IMR-90 (cell line): ENCODE data around the gene TULP4. TPM values are rescaled to one million over a fixed set of nuclear protein-coding genes. Genes with fewer than 3 reads are reported as not detected.

ENCODE experiments used
- ATAC-seq: fragments of 200-7000 bp; cut with Tn5 transposase; 2 replicates; pipeline ENCODE4 v1.9.1; 2020; ENCODE audit warnings: low read depth, mild to moderate bottlenecking, moderate library complexity
- BruUV-seq: library from RNA; stranded (reverse); fragments of 400-500 nt; replicated peaks from 2 replicates; lab custom pipeline; 2021; lab: Mats Ljungman, UMichigan
- CTCF ChIA-PET: fragments of 300-600 bp; formaldehyde crosslinking; extraction: SDS; loops from one replicate; lab custom pipeline; 2021; ENCODE audit warnings: antibody characterized with exemption; lab: Yijun Ruan, JAX
- POLR2A ChIA-PET: fragments of 300-600 bp; sonication (Branson Sonifier 250); formaldehyde crosslinking; loops from one replicate; lab custom pipeline; 2022; ENCODE audit warnings: antibody characterized with exemption; ENCODE audit not compliant: unreplicated experiment; lab: Charles Lee
- DNase-seq: peaks from one replicate; pipeline ENCODE4 v3.0.0; 2013
- H2AFZ ChIP-seq: replicated peaks from 2 replicates; pipeline ENCODE3; 2013; ENCODE audit warnings: low read length, mild to moderate bottlenecking; ENCODE audit not compliant: poor library complexity
- H2AK5ac ChIP-seq: 2 replicates; pipeline ENCODE4 v1.6.1; 2013; ENCODE audit warnings: low read depth, low read length, inconsistent platforms
- H2AK9ac ChIP-seq: replicated peaks from 2 replicates; pipeline ENCODE3; 2013; ENCODE audit warnings: mild to moderate bottlenecking, low read depth, low read length, moderate library complexity; ENCODE audit not compliant: poor library complexity
- H2BK120ac ChIP-seq: 2 replicates; pipeline ENCODE4 v1.6.1; 2013; ENCODE audit warnings: low read depth, low read length, inconsistent platforms
- H2BK15ac ChIP-seq: 3 replicates; pipeline ENCODE4 v1.6.1; 2013; ENCODE audit warnings: low read depth, low read length, inconsistent platforms
- H2BK20ac ChIP-seq: 2 replicates; pipeline ENCODE4 v1.6.1; 2013; ENCODE audit warnings: low read depth, mild to moderate bottlenecking, inconsistent platforms, low read length, moderate library complexity
- H2BK5ac ChIP-seq: 2 replicates; pipeline ENCODE4 v1.6.1; 2013; ENCODE audit warnings: mild to moderate bottlenecking, low read depth, low read length, inconsistent platforms; ENCODE audit not compliant: poor library complexity, severe bottlenecking
- H3K14ac ChIP-seq: replicated peaks from 2 replicates; pipeline ENCODE4 v1.6.1; 2013; ENCODE audit warnings: low read depth, low read length, inconsistent platforms
- H3K18ac ChIP-seq: 2 replicates; pipeline ENCODE4 v1.6.1; 2013; ENCODE audit warnings: low read depth, low read length, control low read depth
- H3K23ac ChIP-seq: 2 replicates; pipeline ENCODE4 v1.6.1; 2013; ENCODE audit warnings: low read depth, low read length, inconsistent platforms
- H3K27ac ChIP-seq: 2 replicates; pipeline ENCODE4 v1.5.1; 2013; ENCODE audit warnings: mild to moderate bottlenecking, control low read depth, low read length; ENCODE audit not compliant: insufficient read depth
- H3K27me3 ChIP-seq: 2 replicates; pipeline ENCODE4 v1.6.1; 2013; ENCODE audit warnings: low read length; ENCODE audit not compliant: control insufficient read depth, insufficient read depth
- H3K36me3 ChIP-seq: 2 replicates; pipeline ENCODE4 v1.6.1; 2013; ENCODE audit warnings: low read length, mixed read lengths; ENCODE audit not compliant: control insufficient read depth, insufficient read depth
- H3K4ac ChIP-seq: 2 replicates; pipeline ENCODE4 v1.6.1; 2013; ENCODE audit warnings: low read depth, low read length, inconsistent platforms
- H3K4me1 ChIP-seq: 2 replicates; pipeline ENCODE4 v1.6.1; 2013; ENCODE audit warnings: low read length, mixed read lengths; ENCODE audit not compliant: control insufficient read depth, insufficient read depth
- H3K4me2 ChIP-seq: 2 replicates; pipeline ENCODE4 v1.6.1; 2013; ENCODE audit warnings: low read depth, mild to moderate bottlenecking, control low read depth, low read length, moderate library complexity
- H3K4me3 ChIP-seq: 2 replicates; pipeline ENCODE4 v1.5.1; 2013; ENCODE audit warnings: low read depth, mild to moderate bottlenecking, control low read depth, low read length, moderate library complexity; ENCODE audit not compliant: insufficient read depth
- H3K56ac ChIP-seq: 2 replicates; pipeline ENCODE4 v1.6.1; 2013; ENCODE audit warnings: low read length, inconsistent platforms; ENCODE audit not compliant: insufficient read depth; ENCODE audit errors: extremely low read depth
- H3K79me1 ChIP-seq, 2 experiments: 2 replicates each; pipeline ENCODE4 v1.6.1; 2013; ENCODE audit warnings: low read length in 2 of 2, inconsistent platforms in 1 of 2, low read depth in 1 of 2
- H3K9ac ChIP-seq: 2 replicates; pipeline ENCODE4 v1.6.1; 2013; ENCODE audit warnings: low read depth, low read length, control low read depth
- H3K9me1 ChIP-seq: 2 replicates; pipeline ENCODE4 v1.6.1; 2013; ENCODE audit warnings: low read length, inconsistent platforms; ENCODE audit not compliant: insufficient read depth
- H3K9me3 ChIP-seq: 2 replicates; pipeline ENCODE4 v1.6.1; 2013; ENCODE audit warnings: low read length; ENCODE audit not compliant: control insufficient read depth, insufficient read depth
- H4K20me1 ChIP-seq: 2 replicates; pipeline ENCODE4 v1.6.1; 2013; ENCODE audit warnings: low read length, inconsistent platforms; ENCODE audit not compliant: insufficient read depth
- H4K5ac ChIP-seq: 2 replicates; pipeline ENCODE4 v1.6.1; 2013; ENCODE audit warnings: mild to moderate bottlenecking, low read depth, low read length, control low read depth
- H4K8ac ChIP-seq, 2 experiments: 2 replicates each; pipeline ENCODE4 v1.6.1; 2013; ENCODE audit warnings: low read depth in 2 of 2, low read length in 2 of 2, control low read depth in 1 of 2, inconsistent platforms in 1 of 2
- H4K91ac ChIP-seq: 2 replicates; pipeline ENCODE4 v1.6.1; 2013; ENCODE audit warnings: low read depth, low read length, inconsistent platforms; ENCODE audit not compliant: insufficient read depth
- BHLHE40 ChIP-seq: fragments of 150-350 bp; IDR thresholded peaks from 2 replicates; pipeline ENCODE4 v1.6.1; 2016; ENCODE audit warnings: mild to moderate bottlenecking, low read depth, low read length
- CEBPB ChIP-seq: IDR thresholded peaks from 2 replicates; pipeline ENCODE4 v1.6.1; 2012; ENCODE audit warnings: low read depth, low read length, improper control_type of control experiment
- CHD1 ChIP-seq: IDR thresholded peaks from 2 replicates; pipeline ENCODE4 v1.6.1; 2012; ENCODE audit warnings: low read depth, low read length, improper control_type of control experiment
- CTCF ChIP-seq: conservative IDR thresholded peaks from 2 replicates; pipeline ENCODE4 v1.5.1; 2012; ENCODE audit warnings: mild to moderate bottlenecking, low read depth, low read length, improper control_type of control experiment
- ELK1 ChIP-seq: fragments of 150-350 bp; IDR thresholded peaks from 2 replicates; pipeline ENCODE4 v1.6.1; 2016; ENCODE audit warnings: low read depth, mild to moderate bottlenecking, low read length, moderate library complexity, borderline replicate concordance
- FOS ChIP-seq: fragments of 150-350 bp; IDR thresholded peaks from 2 replicates; pipeline ENCODE4 v1.6.1; 2016; ENCODE audit warnings: low read depth, low read length
- MAFK ChIP-seq: IDR thresholded peaks from 2 replicates; pipeline ENCODE4 v1.6.1; 2012; ENCODE audit warnings: low read depth, low read length, improper control_type of control experiment
- MAZ ChIP-seq: IDR thresholded peaks from 2 replicates; pipeline ENCODE4 v1.6.1; 2012; ENCODE audit warnings: low read depth, mild to moderate bottlenecking, low read length, improper control_type of control experiment, moderate library complexity, borderline replicate concordance
- MXI1 ChIP-seq: IDR thresholded peaks from 2 replicates; pipeline ENCODE4 v1.6.1; 2012; ENCODE audit warnings: low read depth, mild to moderate bottlenecking, low read length, moderate library complexity, borderline replicate concordance
- NFE2L2 ChIP-seq: fragments of 150-350 bp; IDR thresholded peaks from 2 replicates; pipeline ENCODE4 v1.6.1; 2016; ENCODE audit warnings: low read depth, mild to moderate bottlenecking, low read length
- POLR2A ChIP-seq: IDR thresholded peaks from 2 replicates; pipeline ENCODE4 v1.6.1; 2012; ENCODE audit warnings: mild to moderate bottlenecking, low read depth, low read length
- RAD21 ChIP-seq: IDR thresholded peaks from 2 replicates; pipeline ENCODE4 v1.6.1; 2012; ENCODE audit warnings: low read length, improper control_type of control experiment
- RCOR1 ChIP-seq: IDR thresholded peaks from 2 replicates; pipeline ENCODE4 v1.6.1; 2012; ENCODE audit warnings: mild to moderate bottlenecking, low read length, improper control_type of control experiment; ENCODE audit not compliant: insufficient replicate concordance
- RFX5 ChIP-seq: IDR thresholded peaks from 2 replicates; pipeline ENCODE4 v1.8.0; 2012; ENCODE audit warnings: low read depth, mild to moderate bottlenecking, low read length, moderate library complexity
- SMC3 ChIP-seq: fragments of 150-350 bp; IDR thresholded peaks from 2 replicates; pipeline ENCODE4 v1.6.1; 2016; ENCODE audit warnings: low read depth, mild to moderate bottlenecking, antibody characterized with exemption, low read length, moderate library complexity
- USF2 ChIP-seq: fragments of 150-350 bp; IDR thresholded peaks from 2 replicates; pipeline ENCODE4 v1.6.1; 2017; ENCODE audit warnings: mild to moderate bottlenecking, antibody characterized with exemption, low read length, low read depth
- WGBS, 2 experiments: methylation state at CpG; one replicate each; pipeline versions ENCODE4 v1.1.5 to v1.1.7; 2013; ENCODE audit warnings: missing lambda C conversion rate in 2 of 2; ENCODE audit not compliant: insufficient read length in 1 of 2; ENCODE audit errors: extremely low coverage in 2 of 2; 5-methylcytosine and 5-hydroxymethylcytosine counted together
- dilution Hi-C: fragments of 300-500 bp; cut with HindIII; formaldehyde crosslinking; loops from one replicate; pipeline ENCODE4 v1.14.3; 2018; ENCODE audit warnings: low sequenced_read_pairs; ENCODE audit not compliant: unreplicated experiment
- in situ Hi-C: fragments of 300-500 bp; cut with MboI; formaldehyde crosslinking; loops from 3 replicates; pipeline ENCODE4 v1.14.3; 2019; ENCODE audit warnings: low sequenced_read_pairs, inconsistent platforms, mixed read lengths
- intact Hi-C: fragments of 100-400 bp; cut with micrococcal nuclease; formaldehyde crosslinking; loops from 2 replicates; pipeline ENCODE4 v1.10.0; 2022
- polyA plus RNA-seq, 3 experiments: library from polyadenylated mRNA; depleted of rRNA; stranded (reverse); fragments of >200 nt; gene quantifications; 2 replicates each; pipeline ENCODE4 v1.2.3, GENCODE V29; 2012; ENCODE audit warnings: low replicate concordance in 1 of 3
- total RNA-seq: library from RNA; depleted of rRNA; stranded (reverse); fragments of >200 nt; gene quantifications from 2 replicates; pipeline ENCODE4 v1.2.3, GENCODE V29; 2012

Gene TULP4
- total and polyA plus RNA-seq, 2 of the 4 experiments (the other 2 are of a cell fraction) = 8.1 to 30.6 TPM

GRCh38 chr6:158382491-158382890 lies 70.2 kb downstream of the TULP4 start:
- in situ Hi-C loops = no loop called here
- peaks cover 4% of the 10 kb centered on the region; the same call in 1 of the 2 replicates for H3K4me1 ChIP-seq
- no peak overlapping the region for H2BK120ac ChIP-seq
- H3K9me1 ChIP-seq = no peaks in the 10 kb centered on the region; the same call in 1 of the 2 replicates
- dilution Hi-C loops = no loop called here
- no peak overlapping the region for H3K4ac ChIP-seq
- intact Hi-C loops = no loop called here
- H4K20me1 ChIP-seq = peaks cover 7% of the 10 kb centered on the region; the same call in 1 of the 2 replicates
- no peak overlapping the region for H4K8ac ChIP-seq
- no peak overlapping the region for H2BK15ac ChIP-seq
- H3K9ac ChIP-seq = no peak overlapping the region
- H3K56ac ChIP-seq = no peak overlapping the region
- no peak overlapping the region for H3K23ac ChIP-seq
- no peak overlapping the region for H2AFZ ChIP-seq
- H2AK5ac ChIP-seq = no peak overlapping the region
- no peak overlapping the region for H4K5ac ChIP-seq
- no peak overlapping the region for H3K4me2 ChIP-seq
- ChIA-PET CTCF (interaction anchor here (0.5 kb wide), 1 partner anchor 15 kb away, joined by 3 read pairs; no protein-coding TSS in a partner anchor), POLR2A (no interaction called here)
- no peak overlapping the region for H2BK5ac ChIP-seq
- BruUV-seq = no TSS peak
- DNase-seq (no peak), ATAC-seq (no peak)
- H3K9me3 ChIP-seq = no peaks in the 10 kb centered on the region
- no peaks in the 10 kb centered on the region for H3K27me3 ChIP-seq
- peaks cover 25 to 47% of the 10 kb centered on the region in 2 experiments for H3K79me1 ChIP-seq
- no peak overlapping the region for H3K14ac ChIP-seq
- no peak overlapping the region for H4K91ac ChIP-seq
- WGBS, 2 experiments = no CpG with 5 or more reads among the region's 1 CpG
- H3K27ac ChIP-seq = no peak overlapping the region
- TF ChIP-seq MAZ = no peak
- no peak for TF ChIP-seq MXI1
- TF ChIP-seq SMC3 = no peak
- no peak for TF ChIP-seq RAD21
- no peak for TF ChIP-seq FOS
- TF ChIP-seq RFX5 = no peak
- TF ChIP-seq CTCF = no peak
- TF ChIP-seq POLR2A = no peak
- TF ChIP-seq BHLHE40 = no peak
- TF ChIP-seq ELK1 = no peak
- no peak for TF ChIP-seq NFE2L2
- TF ChIP-seq CEBPB = no peak
- TF ChIP-seq MAFK = no peak
- no peak for TF ChIP-seq RCOR1
- no peak for TF ChIP-seq USF2
- TF ChIP-seq CHD1 = no peak
- H2AK9ac ChIP-seq = no peak overlapping the region
- H3K4me3 ChIP-seq = no peak overlapping the region
- no peak overlapping the region for H2BK20ac ChIP-seq
- no peaks in the 10 kb centered on the region for H3K36me3 ChIP-seq
- H3K18ac ChIP-seq = no peak overlapping the region
